HG03280 (cell line): Measurements from ENCODE around the gene KDM3B.
"Not testable (repeated sequence)": the region's sequence is repeated elsewhere in the genome, so short reads cannot be mapped to it uniquely, and the experiment has no call there.

Source experiments
- ATAC-seq: cut with Tn5 transposase; IDR thresholded peaks from one replicate; pipeline ENCODE4 v1.9.1; 2021; ENCODE audit warnings: mild to moderate bottlenecking, moderate library complexity; ENCODE audit not compliant: unreplicated experiment

KDM3B gene

DNA sequence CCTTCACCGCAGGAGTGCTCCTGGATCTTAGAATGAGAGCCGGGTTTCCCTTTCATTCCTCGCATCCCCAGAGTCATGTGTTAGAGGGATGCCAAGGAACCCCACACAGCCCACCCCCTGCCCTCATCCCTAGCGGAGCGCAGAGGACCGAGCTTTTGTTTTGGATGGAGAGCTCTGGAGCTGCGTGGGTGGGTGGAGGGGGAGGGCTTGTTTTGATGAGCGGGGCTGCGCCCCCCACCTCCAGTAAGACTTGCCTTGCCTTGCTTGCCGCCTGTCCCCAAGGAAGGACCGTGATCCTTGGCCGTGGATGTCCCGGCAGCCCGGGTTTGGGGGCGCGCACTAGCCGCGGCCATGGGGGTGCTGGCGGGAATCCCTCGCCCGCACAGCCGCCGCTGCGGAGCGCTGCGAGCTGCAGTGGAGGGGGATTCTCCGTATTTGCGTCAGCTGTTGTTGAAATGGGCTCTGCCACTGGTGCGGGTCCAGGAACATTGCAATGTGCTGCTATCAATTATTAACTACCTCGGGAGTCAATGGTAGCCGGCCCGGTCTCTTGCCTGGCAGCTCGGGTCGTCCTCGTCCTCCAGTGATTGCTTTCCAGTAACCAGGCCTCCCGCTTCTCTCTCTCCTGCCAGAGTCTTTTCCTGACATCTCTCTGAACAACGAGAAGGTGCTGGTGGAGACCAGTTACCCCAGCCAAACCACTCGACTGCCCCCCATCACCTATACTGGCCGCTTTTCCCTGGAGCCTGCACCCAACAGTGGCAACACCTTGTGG is 113.8 kb downstream of the KDM3B start:
- no peak for ATAC-seq

GRCh38 chr5:138466900-138467710 is 114.6 kb downstream of the KDM3B start:
- no peak for ATAC-seq

GRCh38 chr5:138467711-138468132 is 115.2 kb downstream of the KDM3B start:
- ATAC-seq = no peak

GRCh38 chr5:138468133-138468965 is 115.9 kb downstream of the KDM3B start:
- no peak for ATAC-seq

DNA sequence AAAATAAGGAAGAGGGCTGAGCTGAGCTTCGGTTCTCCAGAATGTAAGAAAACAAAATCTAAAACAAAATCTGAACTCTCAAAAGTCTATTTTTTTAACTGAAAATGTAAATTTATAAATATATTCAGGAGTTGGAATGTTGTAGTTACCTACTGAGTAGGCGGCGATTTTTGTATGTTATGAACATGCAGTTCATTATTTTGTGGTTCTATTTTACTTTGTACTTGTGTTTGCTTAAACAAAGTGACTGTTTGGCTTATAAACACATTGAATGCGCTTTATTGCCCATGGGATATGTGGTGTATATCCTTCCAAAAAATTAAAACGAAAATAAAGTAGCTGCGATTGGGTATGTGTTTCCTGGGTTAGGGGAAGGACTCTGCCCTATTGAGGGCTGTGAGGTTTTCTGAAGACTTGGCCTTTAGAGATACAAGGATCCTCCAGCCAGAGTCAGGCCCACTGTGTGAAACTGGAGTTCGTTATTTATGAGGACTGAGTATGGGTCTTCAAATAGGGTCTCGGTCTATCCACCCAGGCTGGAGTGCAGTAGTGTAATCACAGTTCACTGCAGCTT is 116.6 kb downstream of the KDM3B start:
- ATAC-seq = no peak

DNA sequence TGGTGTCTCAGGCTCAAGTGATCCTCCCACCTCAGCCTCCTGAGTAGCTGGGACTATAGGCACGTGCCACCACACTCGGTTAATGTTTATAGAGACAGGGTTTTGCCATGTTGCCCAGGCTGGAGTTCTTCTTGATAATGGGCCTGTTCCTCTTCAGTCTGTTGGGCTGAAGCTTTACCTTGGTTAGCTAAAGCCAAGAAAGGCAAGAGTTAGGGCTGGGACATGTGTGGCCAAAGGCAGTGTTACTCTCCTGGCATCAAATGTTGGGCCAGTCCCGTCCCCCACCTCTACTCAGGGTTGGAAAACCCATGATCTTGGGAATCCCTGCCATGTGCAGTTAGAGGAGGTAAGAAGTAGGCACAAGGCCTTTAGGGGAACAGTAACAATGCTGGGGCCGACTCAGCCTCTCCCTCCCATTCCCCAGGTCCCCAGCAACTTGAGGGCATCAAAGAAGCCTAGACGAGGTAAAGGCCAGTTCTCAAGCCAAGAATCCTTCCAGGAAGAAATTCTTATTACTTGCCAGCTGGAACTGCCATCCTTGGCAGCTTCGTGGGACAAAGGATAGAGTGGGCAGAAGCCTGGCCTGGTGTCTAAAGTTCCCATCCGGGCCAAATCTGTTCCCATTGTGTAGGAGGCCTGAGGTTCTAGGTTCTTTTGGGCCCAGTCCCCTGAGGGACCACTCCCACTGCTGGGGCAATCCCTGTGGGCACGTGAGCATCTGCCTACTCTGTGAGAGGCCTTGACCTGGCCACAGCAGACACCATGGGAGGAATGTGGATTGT is 117.2 kb downstream of the KDM3B start:
- no peak for ATAC-seq

DNA sequence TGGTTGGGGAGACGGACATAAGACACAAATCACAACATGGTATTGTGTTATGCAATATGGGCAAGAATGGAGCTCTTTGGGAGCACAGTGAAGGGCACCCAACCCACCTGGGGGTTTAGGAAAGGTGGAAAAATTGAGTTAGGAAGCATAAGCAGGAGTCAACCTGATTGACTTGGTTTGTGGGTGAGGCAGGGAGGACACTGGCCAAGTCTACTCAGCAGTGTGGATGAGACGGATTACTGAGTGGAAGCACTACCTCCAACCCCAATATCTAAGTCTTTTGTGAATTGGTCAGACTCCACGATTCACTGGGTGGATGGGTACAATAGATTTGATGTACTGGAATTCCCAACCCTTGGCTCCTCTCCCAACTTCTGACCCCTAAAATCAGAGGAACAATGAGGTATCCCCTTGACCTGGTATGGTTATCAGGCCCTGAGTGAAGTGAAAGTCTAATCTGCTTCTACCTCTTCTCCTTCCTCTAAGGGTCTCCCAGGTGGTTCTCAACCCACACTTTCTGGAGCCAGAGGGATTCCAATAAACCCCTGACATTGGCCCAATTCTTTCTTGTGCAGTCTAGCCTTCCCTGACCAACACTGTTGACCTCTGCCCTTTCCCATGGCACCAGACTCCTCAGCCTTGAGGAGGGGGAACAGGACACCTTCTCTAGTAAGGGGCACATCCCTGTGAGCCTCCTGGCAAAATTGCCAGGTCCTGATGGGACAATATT is 118.0 kb downstream of the KDM3B start:
- no peak for ATAC-seq

DNA sequence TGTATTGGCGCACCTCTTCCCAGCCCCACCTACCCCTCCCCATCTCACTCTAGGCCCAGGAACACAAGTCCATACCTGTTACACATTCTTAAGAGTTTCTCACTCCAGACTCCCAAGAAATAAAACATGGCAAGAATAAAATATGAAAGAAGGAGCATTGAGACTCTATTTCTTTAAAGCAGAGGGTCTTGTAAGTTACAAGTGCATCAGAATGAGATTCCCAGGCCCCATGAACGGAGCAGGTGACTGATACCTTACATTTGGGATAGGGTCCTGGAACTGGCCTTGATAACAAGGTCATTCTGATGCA is 118.5 kb downstream of the KDM3B start:
- no peak for ATAC-seq

- ATAC-seq = no peak
Observed at GRCh38 chr5:138472353-138472752, 119.9 kb downstream of the KDM3B start.

- not testable (repeated sequence) for ATAC-seq
Observed at GRCh38 chr5:138473151-138473550, 120.7 kb downstream of the KDM3B start.

DNA sequence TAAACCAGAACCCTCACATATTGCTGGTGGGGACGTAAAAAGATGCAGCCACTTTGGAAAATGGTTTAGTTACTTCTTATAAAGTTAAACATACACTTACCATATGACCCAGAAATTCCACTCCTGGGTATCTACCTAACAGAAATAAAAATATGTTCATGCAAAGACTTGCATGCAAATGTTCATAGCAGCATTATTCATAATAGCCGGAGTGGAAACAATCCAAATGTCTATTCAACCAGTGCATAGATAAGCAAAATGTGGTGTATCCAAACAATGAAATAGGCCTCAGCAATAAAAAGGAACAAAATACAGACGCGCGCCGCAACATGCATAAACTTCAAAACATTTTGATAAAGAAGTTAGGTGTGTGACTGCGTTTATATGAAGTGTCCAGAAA is 124.4 kb downstream of the KDM3B start:
- ATAC-seq = no peak

GRCh38 chr5:138482638-138483037 is 130.2 kb downstream of the KDM3B start:
- ATAC-seq = no peak
